ENCODE measurements around the gene MED13L.
A peak's percentile ranks its signal among the peaks of the same experiment; 100 is the strongest.
"Not testable (repeated sequence)": the region's sequence is repeated elsewhere in the genome, so short reads cannot be mapped to it uniquely, and the experiment has no call there.

MED13L gene

DNA sequence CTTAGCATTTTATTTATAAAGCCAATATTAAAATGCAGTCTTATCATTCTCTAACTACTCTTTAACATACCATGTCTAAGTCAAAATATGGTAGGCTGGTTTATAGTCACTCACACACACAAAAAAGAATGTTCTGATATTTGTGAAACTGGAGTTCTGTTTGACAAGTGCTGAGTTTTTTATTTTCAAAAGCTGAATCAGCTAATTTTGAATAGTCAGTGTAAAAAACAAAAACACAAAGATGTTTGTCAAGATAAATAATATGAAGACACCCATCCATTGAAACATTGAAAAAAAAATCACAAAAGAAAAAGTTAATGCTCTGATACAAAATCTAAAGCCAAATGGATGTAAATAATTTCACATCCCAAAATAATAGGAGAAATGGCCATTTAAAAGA is 231.5 kb downstream of the MED13L start:
- DNase-seq = no peak

DNA sequence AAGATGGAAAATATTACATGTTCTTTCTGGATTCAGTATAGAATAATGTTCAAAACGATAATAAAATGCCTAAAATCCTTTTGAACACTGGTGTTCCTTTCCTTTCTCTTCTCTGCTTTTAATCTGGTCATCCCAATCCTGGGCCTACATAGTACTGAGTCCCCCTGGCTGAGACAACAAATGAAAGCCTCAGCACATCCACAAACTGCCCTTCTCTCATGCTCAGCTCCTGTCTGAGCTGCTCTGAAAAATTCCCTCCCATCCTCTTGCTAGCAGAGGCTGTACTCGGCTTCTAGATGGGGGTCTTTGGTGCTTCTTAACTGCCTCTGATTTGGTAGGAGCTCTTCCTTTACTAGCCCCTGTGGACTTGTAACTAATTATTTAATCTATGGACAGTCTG is 232.3 kb downstream of the MED13L start:
- no peak for DNase-seq

DNA sequence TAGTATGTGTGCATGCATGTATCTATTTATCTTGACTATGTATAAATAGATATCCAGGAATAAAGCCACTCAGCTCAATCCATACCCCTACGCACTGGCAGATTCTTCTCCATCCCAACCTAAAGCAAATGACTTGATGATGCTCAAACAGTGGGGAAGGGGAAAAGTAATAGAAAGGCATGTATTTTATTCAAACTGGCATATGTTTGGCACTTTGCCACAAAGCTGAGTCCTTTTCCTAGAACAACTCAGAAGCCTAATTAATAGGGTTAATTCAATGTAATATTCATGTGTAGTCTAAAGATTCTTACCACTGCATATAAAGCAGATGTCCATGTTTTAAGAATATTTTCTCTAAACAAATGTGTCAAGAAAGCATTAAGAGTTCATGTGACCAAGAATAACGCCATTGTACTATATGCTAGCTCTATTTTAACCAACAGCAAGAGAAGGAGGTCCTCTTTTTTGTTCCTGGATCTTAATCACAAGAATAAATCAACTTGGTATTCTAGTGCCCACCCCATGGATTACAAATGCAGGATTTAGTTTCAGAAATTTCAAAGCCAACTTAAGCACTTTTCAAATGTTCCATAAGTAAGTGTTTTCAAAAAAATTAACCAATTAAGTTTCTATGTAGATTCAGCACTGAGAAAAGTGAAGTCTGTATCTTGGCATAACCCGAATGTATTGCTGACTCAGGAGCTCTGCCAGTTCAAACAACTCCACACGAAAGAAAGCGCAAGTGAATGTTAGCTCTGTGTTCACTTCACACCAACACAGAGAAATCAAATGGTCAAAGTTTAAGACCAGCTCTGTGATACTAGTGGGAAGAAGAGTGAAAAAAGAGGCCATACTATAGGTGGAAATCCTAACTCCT is 233.6 kb downstream of the MED13L start:
- DNase-seq = no peak

- DNase-seq = no peak
These were observed 237.1 kb downstream of the MED13L start for GRCh38 chr12:116040402-116040801.

DNA sequence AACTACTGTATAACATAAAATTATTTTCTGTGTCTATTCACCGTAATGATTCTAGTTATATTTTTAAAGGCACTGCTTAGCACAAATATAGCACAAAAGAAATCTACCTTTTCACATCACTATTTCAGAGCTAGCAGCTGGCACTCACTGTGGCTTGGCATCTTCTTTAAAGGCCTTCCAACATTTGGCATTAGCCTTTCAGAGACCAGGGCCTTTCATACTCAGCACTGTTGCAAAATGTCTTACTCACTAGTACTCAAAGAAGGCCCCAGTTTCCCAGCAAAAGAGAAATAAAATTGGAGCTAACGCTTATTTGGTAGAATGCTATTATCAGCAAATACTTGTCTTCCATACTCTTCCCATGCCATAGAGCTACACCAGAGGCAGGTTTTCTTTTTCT is 238.4 kb downstream of the MED13L start:
- DNase-seq = no peak

DNA sequence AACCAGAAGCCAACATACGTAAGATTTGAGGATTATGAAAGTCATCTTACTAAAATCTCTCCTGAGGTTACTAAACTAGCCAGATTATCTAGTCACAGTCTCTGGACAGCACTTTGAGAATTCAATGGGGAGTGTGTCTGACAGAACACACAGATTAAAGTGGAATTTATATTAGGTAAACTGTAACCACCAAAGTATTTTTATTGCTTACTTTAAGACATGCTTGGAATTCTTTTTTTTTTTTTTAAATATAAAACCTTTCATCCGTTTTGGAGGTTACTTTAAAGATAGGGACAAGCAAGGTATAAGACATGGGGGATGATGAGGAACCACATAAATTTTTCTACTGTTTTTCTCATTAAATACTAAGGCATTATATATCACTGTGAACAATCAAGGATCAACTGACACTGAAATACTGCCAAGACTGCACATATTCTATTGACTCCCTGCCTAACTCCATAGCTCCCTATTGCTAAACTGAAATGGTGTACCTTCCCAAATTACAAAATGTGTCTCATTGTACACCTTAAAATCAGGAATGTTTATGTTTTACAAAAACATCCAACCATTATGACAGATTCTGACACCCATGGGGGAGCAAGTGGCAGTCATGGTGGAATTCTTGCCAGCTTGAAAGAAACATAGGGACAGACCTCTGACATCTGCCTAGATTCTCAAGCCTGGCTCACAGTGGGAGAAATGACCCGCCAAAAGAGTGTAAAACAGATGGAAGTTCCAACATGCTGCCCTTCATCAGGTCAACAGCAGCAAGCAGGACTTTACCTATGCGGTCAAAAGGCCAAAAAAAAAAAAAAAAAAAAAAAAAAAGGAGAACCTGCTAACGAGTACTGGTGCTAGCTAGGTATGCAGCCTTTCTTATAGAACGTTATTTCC is 239.3 kb downstream of the MED13L start:
- DNase-seq = no peak

- DNase-seq = no peak
These were observed 243.7 kb downstream of the MED13L start for GRCh38 chr12:116033765-116034164.

- not testable (repeated sequence) for DNase-seq
These were observed 245.9 kb downstream of the MED13L start for GRCh38 chr12:116031624-116032023.

DNA sequence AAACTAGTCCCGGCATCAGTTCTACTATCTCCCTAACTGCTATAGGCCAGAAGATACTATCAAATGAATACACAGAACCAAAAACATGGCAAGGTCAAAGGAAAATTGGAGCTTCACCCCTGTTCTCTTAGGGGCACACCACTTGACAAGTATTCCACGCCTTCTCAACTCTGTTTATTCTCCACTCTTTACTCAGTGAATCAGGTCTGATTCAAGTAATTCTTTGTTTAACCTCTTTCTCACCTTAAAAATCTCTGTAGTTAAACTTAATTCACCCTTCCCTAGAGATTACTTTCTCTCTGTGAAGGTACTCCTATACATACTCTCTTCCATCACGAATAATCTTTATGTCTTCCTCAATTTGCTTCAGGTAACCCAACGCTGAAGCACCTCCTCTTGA is 248.9 kb downstream of the MED13L start:
- no peak for DNase-seq

DNA sequence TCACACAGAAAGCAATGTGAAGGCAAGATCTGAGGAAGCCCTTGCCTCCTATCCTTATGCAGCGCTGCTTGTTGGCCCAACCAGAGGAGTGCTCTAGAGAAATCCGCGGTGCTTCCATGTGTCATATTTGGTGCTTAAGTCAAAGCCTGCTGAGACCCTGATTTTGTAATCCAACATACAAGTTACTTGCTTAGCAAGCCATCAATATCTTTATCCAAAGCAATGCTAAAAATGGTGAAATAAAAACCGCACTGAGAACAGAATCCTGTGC is 250.0 kb downstream of the MED13L start:
- DNase-seq = no peak

GRCh38 chr12:116026768-116027550 is 250.5 kb downstream of the MED13L start:
- DNase-seq = no peak

DNA sequence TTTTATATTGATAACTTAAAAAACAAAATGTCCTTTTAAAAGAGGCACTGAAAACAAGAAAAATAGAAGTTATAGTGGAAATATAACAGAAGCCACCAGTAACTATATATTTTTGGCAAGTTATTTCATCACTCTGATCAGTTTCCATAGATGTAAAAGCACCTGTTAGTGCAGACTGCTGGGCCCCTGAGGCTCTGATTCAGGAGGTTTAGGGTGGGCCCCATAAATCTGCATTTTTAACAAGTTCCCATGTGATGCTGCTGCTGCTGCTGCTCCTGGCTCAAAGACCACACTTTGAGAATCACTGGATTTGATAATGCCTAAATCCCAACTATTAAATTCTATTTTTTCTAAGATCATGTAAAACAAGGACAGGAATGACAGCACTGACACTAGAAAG is 251.1 kb downstream of the MED13L start:
- DNase-seq = no peak

DNA sequence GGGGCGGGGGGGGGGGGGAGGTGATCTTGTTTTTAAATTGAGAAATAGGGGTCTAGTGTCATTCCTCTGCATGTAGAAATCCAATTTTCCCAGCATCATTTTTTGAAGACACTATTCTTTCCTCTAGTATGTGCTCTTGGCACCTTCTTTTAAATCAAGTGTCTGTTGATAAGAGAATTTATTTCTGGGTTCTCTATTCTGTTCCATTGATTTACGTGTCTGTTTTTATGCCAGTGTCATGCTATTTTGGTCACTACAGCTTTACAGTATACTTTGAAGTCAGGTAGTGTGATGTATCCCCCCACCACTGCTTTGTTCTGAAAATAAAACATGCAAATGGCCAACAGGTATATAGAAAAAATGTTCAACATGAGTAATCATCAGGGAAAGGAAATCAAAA is 252.7 kb downstream of the MED13L start:
- no peak for DNase-seq

DNA sequence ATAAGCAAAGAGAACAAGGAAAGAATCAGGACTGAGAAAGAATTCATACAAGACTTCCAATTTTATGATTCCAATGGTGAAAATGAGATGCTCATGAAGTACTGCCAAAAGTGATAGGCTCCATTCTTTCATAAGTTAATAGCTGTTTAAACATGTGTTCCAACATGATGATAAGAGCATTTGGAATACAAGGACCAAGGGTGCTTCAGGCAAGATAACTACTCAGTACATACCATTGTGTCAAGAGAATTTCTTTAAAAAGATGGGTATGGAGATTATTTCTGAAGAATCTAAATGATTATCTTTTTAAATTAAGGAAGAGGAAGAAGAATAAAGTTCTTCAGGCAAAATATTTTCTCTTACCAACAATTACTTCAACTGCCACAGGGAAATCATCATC is 258.1 kb downstream of the MED13L start:
- DNase-seq = no peak

DNA sequence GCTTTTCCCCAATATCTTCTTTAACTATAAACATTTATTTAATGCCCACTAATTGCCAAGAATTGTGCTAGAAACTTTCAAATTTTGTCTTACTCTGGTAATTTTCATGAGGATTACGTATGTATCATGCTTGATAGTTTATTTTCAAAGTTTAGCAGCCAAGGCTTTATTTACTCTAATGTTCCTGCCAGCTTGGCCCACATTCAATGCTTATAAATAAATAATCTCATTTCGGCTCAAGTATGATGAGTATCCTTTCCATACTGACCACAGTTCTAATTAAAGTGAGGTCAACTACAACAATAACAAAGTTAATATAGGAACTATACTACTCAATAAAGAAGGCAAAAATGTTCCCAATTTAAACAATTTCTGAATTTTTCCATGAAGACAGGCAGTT is 259.2 kb downstream of the MED13L start:
- no peak for DNase-seq

- peak in 1 of 5 donors; percentile 31 for DNase-seq
These were observed 262.0 kb downstream of the MED13L start for GRCh38 chr12:116015525-116015924.

- DNase-seq = no peak
These were observed 264.7 kb downstream of the MED13L start for GRCh38 chr12:116012757-116013156.

DNA sequence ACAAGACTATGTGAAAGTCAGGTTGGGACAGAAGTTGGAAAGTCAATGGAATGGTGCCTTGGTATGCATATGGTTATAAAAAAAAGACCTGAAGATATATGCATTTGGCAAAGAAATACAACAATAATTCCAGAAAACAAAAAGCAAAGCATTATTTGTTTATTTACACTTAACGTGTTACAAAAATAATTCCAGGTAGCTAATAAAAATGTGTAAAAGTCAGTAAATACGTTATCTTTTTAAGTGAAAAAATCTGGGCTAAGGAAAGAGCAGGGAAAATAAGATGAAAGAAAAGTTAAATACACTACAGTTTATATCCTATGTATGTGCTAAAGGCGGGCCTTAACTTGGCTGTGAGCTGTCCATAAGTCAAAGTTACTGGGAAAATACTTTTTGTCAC is 266.3 kb downstream of the MED13L start:
- DNase-seq = no peak

DNA sequence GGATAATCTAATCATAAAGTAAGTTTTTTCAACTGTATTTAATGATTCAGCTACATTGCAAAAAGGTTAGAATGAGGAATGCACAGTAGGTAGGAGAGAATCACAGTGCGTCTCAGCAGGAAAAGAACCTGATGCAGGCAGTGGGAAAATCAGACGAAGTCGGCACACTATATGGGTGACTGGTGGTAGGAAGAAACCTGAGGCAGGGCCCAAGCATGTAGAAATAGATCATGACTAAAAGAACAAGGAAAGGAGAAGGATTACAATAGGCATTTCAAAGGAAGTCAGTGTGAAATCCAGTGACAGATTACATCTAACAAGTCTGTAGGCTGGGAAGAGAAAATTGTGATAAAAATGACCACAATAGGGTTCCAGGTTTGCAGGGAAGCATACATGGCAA is 267.0 kb downstream of the MED13L start:
- no peak for DNase-seq

- DNase-seq = no peak
These were observed 267.7 kb downstream of the MED13L start for GRCh38 chr12:116009805-116010204.

GRCh38 chr12:116006141-116006540 is 271.4 kb downstream of the MED13L start:
- no peak for DNase-seq

DNA sequence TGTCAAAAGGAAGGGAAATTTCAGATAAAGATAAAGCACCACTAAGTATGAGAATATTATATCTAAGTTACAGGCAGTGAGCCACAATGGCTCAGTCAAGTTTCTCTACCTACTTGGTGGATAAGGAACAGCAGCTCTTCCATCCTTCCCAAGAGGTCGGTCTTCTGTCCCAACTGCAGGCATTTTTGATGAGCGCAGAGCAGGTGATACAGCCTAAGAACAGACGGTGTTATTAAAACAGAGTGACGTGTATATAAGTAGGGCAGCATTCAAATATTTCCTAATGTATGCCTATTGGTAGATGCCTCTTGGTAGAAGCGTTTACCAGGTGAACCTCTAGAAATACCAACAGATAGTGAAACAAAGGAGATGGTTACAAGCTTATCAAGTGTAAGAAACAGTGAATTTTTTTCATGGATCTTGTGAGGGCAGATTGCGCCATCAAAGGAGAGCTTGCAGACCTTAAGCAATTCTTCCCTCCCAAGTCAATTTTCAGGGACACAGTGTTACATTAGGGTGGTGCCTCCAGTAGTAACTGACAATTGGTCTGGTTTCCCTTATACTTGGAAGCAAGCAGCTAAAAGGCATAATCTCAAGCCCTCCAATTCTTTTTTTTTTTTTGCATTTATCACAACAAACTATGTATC is 274.5 kb downstream of the MED13L start:
- no peak for DNase-seq

GRCh38 chr12:116000252-116000651 is 277.2 kb downstream of the MED13L start:
- no peak for DNase-seq

Measured in T-helper 1 cell (primary cell).